Right cardiac atrium (tissue), 5 donors: ENCODE data around the gene GAPT. TPM values are rescaled to one million over a fixed set of nuclear protein-coding genes. Genes with fewer than 3 reads are reported as not detected.
A peak's percentile ranks its signal among the peaks of the same experiment; 100 is the strongest.

ENCODE experiments used
- ATAC-seq, 2 donors: fragments of 200-7000 bp; cut with Tn5 transposase; one replicate each; pipeline versions ENCODE4 v1.8.0 to v1.9.1; 2020; ENCODE audit warnings: moderate library complexity in 2 of 2, mild to moderate bottlenecking in 1 of 2
- DNase-seq, 3 donors: peaks; one replicate each; pipeline ENCODE4 v3.0.0-alpha.2; 2020
- H3K27ac ChIP-seq: one replicate; pipeline ENCODE4 v1.5.1; 2013; ENCODE audit warnings: mild to moderate bottlenecking, low read length, control low read depth, moderate library complexity
- H3K27me3 ChIP-seq: one replicate; pipeline ENCODE4 v1.6.1; 2013; ENCODE audit not compliant: control insufficient read depth, insufficient read depth
- H3K4me1 ChIP-seq: one replicate; pipeline ENCODE4 v1.6.1; 2013; ENCODE audit warnings: low read length; ENCODE audit not compliant: control insufficient read depth, insufficient read depth
- H3K4me3 ChIP-seq: one replicate; pipeline ENCODE4 v1.5.1; 2013; ENCODE audit warnings: low read length, control low read depth
- H3K9me3 ChIP-seq: one replicate; pipeline ENCODE4 v1.6.1; 2013; ENCODE audit warnings: low read length; ENCODE audit not compliant: control insufficient read depth
- WGBS: extraction: QIAGEN DNeasy Blood & Tissue Kit; methylation state at CpG from one replicate; pipeline ENCODE4 v1.1.7; 2013; 5-methylcytosine and 5-hydroxymethylcytosine counted together
- intact Hi-C, 4 donors: fragments of 100-400 bp; cut with DNase I; formaldehyde crosslinking; loops; one replicate each; pipeline versions ENCODE4 v1.11.0 to v1.14.0; 2022 to 2023
- polyA plus RNA-seq: library from polyadenylated mRNA; stranded (reverse); fragments of 200-250 nt; gene quantifications from one replicate; pipeline ENCODE4 v1.2.3, GENCODE V29; 2013
- total RNA-seq, 4 donors: library from RNA; stranded (reverse); fragmentation: NEBNext Ultra II Directional; extraction: Animal tissue kit (Norgen Biotek cat#: 25700); gene quantifications; one replicate each; pipeline ENCODE4 v1.2.1, GENCODE V29; 2021
- donor health status: healthy with polysubstance abuse.
- donor health status: DM: no; HTN: yes; CAD: no.
- donor health status: DM: no; HTN: no; CAD: no.
- donor health status: DM: no; HTN: yes; CAD: no; lungs with severe emphysema.
- donor health status: DM: yes; HTN: yes; CAD: no.

GAPT gene
- total and polyA plus RNA-seq, 5 donors: 0.11 to 0.94 (median 0.48) TPM; not detected in 1

DNA sequence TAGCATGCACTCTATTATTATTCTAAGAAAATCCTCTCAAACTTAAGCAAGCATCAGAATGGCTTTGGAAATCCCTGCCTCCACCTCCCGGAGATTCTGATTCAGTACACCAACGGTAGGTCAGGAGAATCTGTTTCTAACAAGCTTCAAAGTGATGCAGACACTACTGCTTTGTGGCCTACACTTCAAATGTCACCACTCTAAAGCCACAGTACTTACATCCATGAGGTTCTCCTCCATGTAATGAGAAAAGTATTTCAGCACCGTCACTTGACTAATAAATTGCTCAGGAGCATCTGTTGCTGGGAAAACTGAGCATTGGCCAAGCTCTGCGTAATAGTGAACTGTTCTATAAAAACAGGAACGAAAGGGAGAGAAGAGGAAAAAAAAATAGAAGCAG lies 36.2 kb upstream of the GAPT start:
- Histone ChIP-seq H3K4me1 (no peaks in the 10 kb centered on the region), H3K27me3 (no peaks in the 10 kb centered on the region), H3K4me3 (peak overlapping the region; percentile 91), H3K9me3 (no peaks in the 10 kb centered on the region), H3K27ac (no peak overlapping the region)
- no peak for ATAC-seq
- WGBS: 33% methylated on average over 5 of the region's 5 CpGs
- intact Hi-C loops: no loop called here
- no peak for DNase-seq

- Histone ChIP-seq H3K27ac (no peak overlapping the region), H3K27me3 (no peaks in the 10 kb centered on the region), H3K4me3 (peak overlapping the region; percentile 91), H3K4me1 (no peaks in the 10 kb centered on the region), H3K9me3 (no peaks in the 10 kb centered on the region)
- ATAC-seq: no peak
- DNase-seq: no peak
- whole genome bisulfite sequencing: 59% methylated on average over 5 of the region's 5 CpGs
- intact Hi-C loops: no loop called here
Observed at GRCh38 chr5:58455480-58455879, 35.8 kb upstream of the GAPT start.

DNA sequence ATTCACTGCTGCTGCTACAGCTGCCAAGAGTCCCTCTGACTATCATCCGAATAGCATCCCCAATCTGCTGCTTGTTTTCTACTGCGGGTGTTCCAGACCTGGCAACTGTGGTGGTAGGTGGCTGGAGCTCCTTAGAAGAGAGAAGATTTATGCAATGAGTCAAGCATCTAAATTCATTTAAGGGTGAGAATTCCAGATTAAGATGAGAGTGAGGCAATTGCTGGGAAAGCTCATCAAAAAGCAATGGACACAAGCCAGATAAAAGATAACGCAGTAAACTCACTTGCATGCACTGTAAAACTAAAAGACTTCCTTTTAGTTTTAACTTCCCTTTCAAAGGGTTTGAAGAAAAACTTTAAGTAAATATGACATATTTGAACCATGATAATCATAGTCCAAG lies 35.2 kb upstream of the GAPT start:
- Histone ChIP-seq H3K9me3 (no peaks in the 10 kb centered on the region), H3K27me3 (no peaks in the 10 kb centered on the region), H3K27ac (no peak overlapping the region), H3K4me3 (peak overlapping the region; percentile 91), H3K4me1 (no peaks in the 10 kb centered on the region)
- whole genome bisulfite sequencing: 21% methylated on average over 3 of the region's 3 CpGs
- peak in 2 of 3 donors; percentile 19 to 45 for DNase-seq
- intact Hi-C loops: no loop called here
- ATAC-seq: no peak

DNA sequence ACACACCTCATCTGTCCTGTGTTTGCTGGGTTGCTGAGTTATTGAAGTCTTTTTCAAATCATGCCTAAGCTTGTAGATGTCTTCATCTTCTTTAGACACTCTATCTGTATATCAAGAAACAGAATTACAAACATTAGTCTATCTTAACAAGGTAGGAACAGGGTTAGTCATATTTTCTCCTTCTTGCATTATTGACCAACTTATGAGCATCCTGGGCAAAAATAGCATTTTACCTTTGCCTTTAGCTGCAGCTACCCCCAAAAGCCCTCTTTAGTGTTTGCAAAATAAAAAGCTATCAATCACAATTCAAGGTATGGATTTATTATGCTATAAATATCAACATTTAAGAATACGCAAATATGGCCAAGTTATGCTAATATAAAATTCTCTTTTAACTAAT lies 34.7 kb upstream of the GAPT start:
- Histone ChIP-seq H3K4me3 (peak overlapping the region; percentile 91), H3K27ac (no peak overlapping the region), H3K9me3 (no peaks in the 10 kb centered on the region), H3K4me1 (no peaks in the 10 kb centered on the region), H3K27me3 (no peaks in the 10 kb centered on the region)
- WGBS: 65% methylated on average over 1 of the region's 1 CpG
- intact Hi-C loops: no loop called here
- no peak for DNase-seq
- no peak for ATAC-seq

DNA sequence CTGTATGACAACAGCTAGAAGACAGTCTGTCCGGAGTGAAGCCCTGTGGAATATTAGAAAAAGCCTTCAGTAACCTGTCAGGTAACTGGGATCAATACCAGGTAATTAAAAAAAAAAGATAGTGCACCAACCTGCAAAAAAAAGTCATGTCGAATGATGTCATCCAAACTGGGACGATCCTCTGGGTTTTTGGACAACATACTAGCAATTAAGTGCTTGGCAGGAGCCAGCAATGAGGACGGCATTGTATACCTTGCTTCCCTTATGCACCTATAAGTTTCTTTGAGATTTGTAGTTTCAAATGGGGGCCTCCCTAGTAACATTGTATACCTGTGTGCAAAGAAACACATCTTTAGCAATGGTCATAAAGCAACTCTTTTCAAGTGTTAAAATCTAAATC lies 34.2 kb upstream of the GAPT start:
- no peak for ATAC-seq
- WGBS: 21% methylated on average over 4 of the region's 4 CpGs
- Histone ChIP-seq H3K27ac (no peak overlapping the region), H3K4me1 (no peaks in the 10 kb centered on the region), H3K27me3 (no peaks in the 10 kb centered on the region), H3K4me3 (peak overlapping the region; percentile 91), H3K9me3 (no peaks in the 10 kb centered on the region)
- intact Hi-C loops: no loop called here
- DNase-seq: no peak

- H3K27ac ChIP-seq: no peak overlapping the region
- H3K27me3 ChIP-seq: no peaks in the 10 kb centered on the region
- H3K9me3 ChIP-seq: no peaks in the 10 kb centered on the region
- intact Hi-C loops: no loop called here
- H3K4me3 ChIP-seq: peak overlapping the region; percentile 91
- H3K4me1 ChIP-seq: no peaks in the 10 kb centered on the region
- no peak for ATAC-seq
- WGBS: 17% methylated on average over 7 of the region's 7 CpGs
- no peak for DNase-seq
Observed at GRCh38 chr5:58458141-58458742, 33.0 kb upstream of the GAPT start.

DNA sequence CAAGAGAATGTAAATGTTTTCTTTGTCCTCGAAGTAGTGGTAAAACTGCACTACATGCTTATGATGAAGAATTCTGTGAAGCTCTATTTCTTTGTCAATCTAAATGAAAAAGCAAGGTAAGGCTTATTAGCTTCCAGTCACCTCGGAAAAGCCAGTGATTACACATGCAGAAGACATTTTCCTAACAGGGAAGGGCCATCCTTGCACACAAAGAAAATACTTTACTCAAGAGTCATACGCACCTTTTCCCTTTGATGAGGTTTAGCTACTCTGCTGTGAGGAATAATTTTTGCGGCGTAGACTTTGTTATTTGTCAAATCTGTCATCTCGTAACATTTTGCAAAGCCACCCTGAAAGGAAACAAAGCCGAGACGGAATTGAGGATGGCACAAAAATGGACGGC lies 32.5 kb upstream of the GAPT start:
- 3% methylated on average over 9 of the region's 9 CpGs for whole genome bisulfite sequencing
- Histone ChIP-seq H3K4me3 (peak overlapping the region; percentile 91), H3K4me1 (no peaks in the 10 kb centered on the region), H3K9me3 (no peaks in the 10 kb centered on the region), H3K27me3 (no peaks in the 10 kb centered on the region), H3K27ac (no peak overlapping the region)
- ATAC-seq (no peak), DNase-seq (no peak)
- intact Hi-C loops: no loop called here

DNA sequence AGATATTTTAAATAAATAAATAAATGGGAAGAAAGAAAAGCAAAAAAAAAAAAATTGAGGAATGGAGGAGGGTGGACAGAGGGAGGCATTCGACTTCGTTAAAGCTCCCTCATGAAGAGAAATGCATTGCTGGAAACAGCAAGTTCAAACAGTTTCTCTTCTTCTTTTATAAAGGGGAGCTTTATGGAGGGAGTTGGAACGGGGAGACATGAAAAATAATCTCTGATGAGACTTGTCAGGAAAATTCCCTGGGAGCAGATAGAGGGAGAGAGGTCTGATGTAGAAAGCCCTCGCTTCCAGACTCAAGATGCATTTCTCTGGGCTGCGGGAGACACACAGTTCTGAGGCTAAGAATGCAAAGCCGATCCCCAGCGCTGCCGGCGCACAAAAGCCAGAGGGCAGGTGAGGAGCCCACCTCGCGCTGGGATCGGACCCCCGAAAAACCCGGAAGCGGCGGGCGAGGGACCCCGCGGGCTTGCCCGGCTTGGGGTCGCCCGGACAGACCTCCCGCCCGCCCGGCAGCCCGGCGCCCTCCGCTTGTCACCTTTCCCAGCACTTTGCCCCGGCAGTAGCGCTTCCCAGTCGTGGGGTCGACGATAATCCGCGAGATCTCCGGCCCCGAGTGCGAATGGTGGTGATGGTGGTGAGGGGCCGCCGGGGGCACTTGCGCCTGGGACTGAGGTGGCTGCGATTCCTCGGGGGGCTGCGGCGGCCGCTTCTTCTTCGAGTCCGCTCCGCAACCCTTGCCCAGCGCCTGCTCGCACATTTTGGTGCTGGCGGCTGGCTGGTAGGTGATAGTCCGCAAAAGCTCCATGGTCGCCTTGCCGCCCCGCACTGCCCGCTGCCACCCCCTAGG lies 31.9 kb upstream of the GAPT start:
- intact Hi-C loops: loop anchor here (2.0 to 5.0 kb wide), 11 partner anchors 571 to 1162 kb away; no protein-coding TSS in a partner anchor
- H3K27ac ChIP-seq: peak overlapping the region; percentile 93
- no peaks in the 10 kb centered on the region for H3K27me3 ChIP-seq
- peak overlapping the region; percentile 91 for H3K4me3 ChIP-seq
- no peaks in the 10 kb centered on the region for H3K9me3 ChIP-seq
- no peaks in the 10 kb centered on the region for H3K4me1 ChIP-seq
- DNase-seq: peak in 2 of 3 donors; percentile 42 to 70
- under 1% methylated on average over 57 of the region's 57 CpGs for WGBS
- peak; percentile 5 to 44 for ATAC-seq

- DNase-seq (peak; percentile 95 to 98 (median 98)), ATAC-seq (peak; percentile 95 to 96)
- no peaks in the 10 kb centered on the region for H3K9me3 ChIP-seq
- intact Hi-C loops: loop anchor here (2.0 to 5.0 kb wide), 11 partner anchors 571 to 1163 kb away; no protein-coding TSS in a partner anchor
- H3K4me3 ChIP-seq: peak within 1 kb of the TSS; percentile 91
- H3K27me3 ChIP-seq: no peaks in the 10 kb centered on the region
- peak within 1 kb of the TSS; percentile 93 for H3K27ac ChIP-seq
- under 1% methylated on average over 89 of the region's 89 CpGs for WGBS
- H3K4me1 ChIP-seq: no peaks in the 10 kb centered on the region
Observed at GRCh38 chr5:58460002-58460731, 31.1 kb upstream of the GAPT start, which contains the start of gene PLK2. TSS of gene PLK2 (minus strand) at chr5:58460086. CDS start at chr5:58459959, 127 bp downstream.

GRCh38 chr5:58460732-58461286 lies 30.4 kb upstream of the GAPT start:
- ATAC-seq (peak; percentile 89 to 90), DNase-seq (peak; percentile 92 to 96 (median 95))
- Histone ChIP-seq H3K27ac (peak overlapping the region; percentile 89), H3K4me3 (peak overlapping the region; percentile 91), H3K4me1 (no peaks in the 10 kb centered on the region), H3K9me3 (no peaks in the 10 kb centered on the region), H3K27me3 (no peaks in the 10 kb centered on the region)
- WGBS: 6% methylated on average over 30 of the region's 30 CpGs
- intact Hi-C loops: loop anchor here (2.0 to 5.0 kb wide), 11 partner anchors 572 to 1164 kb away; no protein-coding TSS in a partner anchor
